GM10847 (cell line): ENCODE results near the gene PTPRN2.

Source experiments
- POLR2A ChIP-seq: IDR thresholded peaks from 2 replicates; pipeline ENCODE4 v1.6.1; 2011; ENCODE audit not compliant: insufficient read length; ENCODE audit errors: extremely low read depth

PTPRN2 gene

GRCh38 chr7:157656195-157656769, 931.3 kb downstream of the PTPRN2 start:
- no peak for TF ChIP-seq POLR2A

GRCh38 chr7:157654350-157654749, 933.3 kb downstream of the PTPRN2 start:
- TF ChIP-seq POLR2A: no peak

GRCh38 chr7:157653827-157654207, 933.8 kb downstream of the PTPRN2 start:
- no peak for TF ChIP-seq POLR2A

GRCh38 chr7:157652954-157653826, 934.4 kb downstream of the PTPRN2 start:
- TF ChIP-seq POLR2A: no peak

GRCh38 chr7:157652161-157652953, 935.3 kb downstream of the PTPRN2 start:
- no peak for TF ChIP-seq POLR2A

- no peak for TF ChIP-seq POLR2A
These were observed 936.1 kb downstream of the PTPRN2 start for GRCh38 chr7:157651366-157652160.

- no peak for TF ChIP-seq POLR2A
These were observed 936.8 kb downstream of the PTPRN2 start for GRCh38 chr7:157650801-157651200.

- TF ChIP-seq POLR2A: no peak
These were observed 937.4 kb downstream of the PTPRN2 start for GRCh38 chr7:157650131-157650631.

GRCh38 chr7:157646551-157646950, 941.1 kb downstream of the PTPRN2 start:
- TF ChIP-seq POLR2A: no peak

- no peak for TF ChIP-seq POLR2A
These were observed 942.1 kb downstream of the PTPRN2 start for GRCh38 chr7:157645539-157645938.

- no peak for TF ChIP-seq POLR2A
These were observed 942.7 kb downstream of the PTPRN2 start for GRCh38 chr7:157644946-157645345.

- TF ChIP-seq POLR2A: no peak
These were observed 944.1 kb downstream of the PTPRN2 start for GRCh38 chr7:157643525-157643970.

- no peak for TF ChIP-seq POLR2A
These were observed 945.8 kb downstream of the PTPRN2 start for GRCh38 chr7:157641866-157642265.

- no peak for TF ChIP-seq POLR2A
These were observed 947.5 kb downstream of the PTPRN2 start for GRCh38 chr7:157640144-157640543.

GRCh38 chr7:157638563-157638962, 949.1 kb downstream of the PTPRN2 start:
- TF ChIP-seq POLR2A: no peak
